Smooth muscle cell (in vitro differentiated cells): ENCODE measurements around the gene SSX2IP. TPM values are rescaled to one million over a fixed set of nuclear protein-coding genes. Genes with fewer than 3 reads are reported as not detected.
"Not testable (repeated sequence)": the region's sequence is repeated elsewhere in the genome, so short reads cannot be mapped to it uniquely, and the experiment has no call there.

Source experiments
- DNase-seq: peaks from one replicate; lab custom pipeline; 2025; ENCODE audit not compliant: unreplicated experiment; lab: John Stamatoyannopoulos, UW
- H2AFZ ChIP-seq: fragments of 200-600 bp; sonication (generic); 2 replicates; pipeline ENCODE4 v1.6.0; 2016; ENCODE audit warnings: antibody characterized with exemption, low read depth, mild to moderate bottlenecking
- H3F3A ChIP-seq: fragments of 200-600 bp; sonication (generic); 2 replicates; pipeline ENCODE4 v1.6.0; 2017; ENCODE audit warnings: antibody characterized with exemption, low read depth
- H3K27ac ChIP-seq: fragments of 200-600 bp; sonication (generic); 2 replicates; pipeline ENCODE4 v1.5.1; 2016; ENCODE audit warnings: low read depth, mild to moderate bottlenecking
- H3K27me3 ChIP-seq: fragments of 200-600 bp; sonication (generic); 2 replicates; pipeline ENCODE4 v1.6.1; 2016; ENCODE audit warnings: low read depth, mild to moderate bottlenecking
- H3K36me3 ChIP-seq: fragments of 200-600 bp; sonication (generic); 2 replicates; pipeline ENCODE4 v1.5.1; 2016; ENCODE audit warnings: low read depth
- H3K4me1 ChIP-seq: fragments of 200-600 bp; sonication (generic); 2 replicates; pipeline ENCODE4 v1.5.1; 2016; ENCODE audit warnings: low read depth
- H3K4me2 ChIP-seq: fragments of 200-600 bp; sonication (generic); 2 replicates; pipeline ENCODE4 v1.6.0; 2016; ENCODE audit warnings: mild to moderate bottlenecking
- H3K4me3 ChIP-seq: fragments of 200-600 bp; sonication (generic); 2 replicates; pipeline ENCODE4 v1.5.1; 2016; ENCODE audit warnings: mild to moderate bottlenecking
- H3K79me2 ChIP-seq: fragments of 200-600 bp; sonication (generic); 2 replicates; pipeline ENCODE4 v1.6.0; 2016; ENCODE audit warnings: low read depth, mild to moderate bottlenecking
- H3K9ac ChIP-seq: fragments of 200-600 bp; sonication (generic); 2 replicates; pipeline ENCODE4 v1.6.0; 2016; ENCODE audit warnings: low read depth
- H3K9me3 ChIP-seq: fragments of 200-600 bp; sonication (generic); replicated peaks from 2 replicates; pipeline ENCODE4 v1.5.1; 2016; ENCODE audit warnings: low read depth
- H4K20me1 ChIP-seq: fragments of 200-600 bp; sonication (generic); 2 replicates; pipeline ENCODE4 v1.6.0; 2016; ENCODE audit warnings: low read depth
- CTCF ChIP-seq: fragments of 200-600 bp; sonication (generic); IDR thresholded peaks from 2 replicates; pipeline ENCODE4 v1.5.1; 2017; ENCODE audit warnings: borderline replicate concordance, mild to moderate bottlenecking, antibody characterized with exemption; ENCODE audit not compliant: insufficient read depth, poor library complexity, severe bottlenecking
- WGBS: methylation state at CpG from one replicate; pipeline ENCODE4 v1.1.7; 2016; ENCODE audit warnings: low lambda C conversion rate; 5-methylcytosine and 5-hydroxymethylcytosine counted together
- polyA plus RNA-seq: library from polyadenylated mRNA; unstranded; fragments of >200 nt; fragmentation: Nextera tagmentation; extraction: Ambion mirVana; gene quantifications from 2 replicates; pipeline ENCODE4 v1.2.1, GENCODE V29; 2016
- total RNA-seq: library from RNA; depleted of rRNA; stranded (reverse); fragments of >200 nt; gene quantifications from 2 replicates; pipeline ENCODE4 v1.2.3, GENCODE V29; 2014

SSX2IP gene
- total and polyA plus RNA-seq, 2 experiments from 2014 or later: 27.4 to 69.7 TPM

GRCh38 chr1:84736445-84736844, 46.2 kb upstream of the SSX2IP start:
- Histone ChIP-seq H3K9me3 (no peaks in the 10 kb centered on the region), H3K79me2 (no peaks in the 10 kb centered on the region), H3K9ac (no peak overlapping the region), H3K4me2 (no peak overlapping the region), H3K4me1 (peaks cover 5% of the 10 kb centered on the region), H3K36me3 (no peaks in the 10 kb centered on the region), H3K4me3 (no peak overlapping the region), H4K20me1 (no peaks in the 10 kb centered on the region), H3K27ac (no peak overlapping the region), H2AFZ (no peak overlapping the region), H3F3A (no peaks in the 10 kb centered on the region), H3K27me3 (no peaks in the 10 kb centered on the region)
- DNase-seq: no peak
- no peak for TF ChIP-seq CTCF

GRCh38 chr1:84735483-84735882, 45.2 kb upstream of the SSX2IP start:
- Histone ChIP-seq H3K4me2 (no peak overlapping the region), H3F3A (no peaks in the 10 kb centered on the region), H3K4me1 (peaks cover 5% of the 10 kb centered on the region), H3K27me3 (no peaks in the 10 kb centered on the region), H3K79me2 (no peaks in the 10 kb centered on the region), H2AFZ (peak overlapping the region; percentile 85), H3K9me3 (no peaks in the 10 kb centered on the region), H3K9ac (no peak overlapping the region), H3K27ac (peak overlapping the region; percentile 17), H4K20me1 (no peaks in the 10 kb centered on the region), H3K36me3 (no peaks in the 10 kb centered on the region), H3K4me3 (no peak overlapping the region)
- WGBS: 90% methylated on average over 1 of the region's 1 CpG
- TF ChIP-seq CTCF: no peak
- DNase-seq: no peak

- Histone ChIP-seq H4K20me1 (no peaks in the 10 kb centered on the region), H3K27ac (no peak overlapping the region), H3K4me2 (no peak overlapping the region), H3K4me3 (no peak overlapping the region), H3K9me3 (no peaks in the 10 kb centered on the region), H3K36me3 (no peaks in the 10 kb centered on the region), H3K4me1 (peaks cover 5% of the 10 kb centered on the region), H2AFZ (no peak overlapping the region), H3K9ac (no peak overlapping the region), H3K79me2 (no peaks in the 10 kb centered on the region), H3K27me3 (no peaks in the 10 kb centered on the region), H3F3A (no peaks in the 10 kb centered on the region)
- no peak for DNase-seq
- 95% methylated on average over 2 of the region's 2 CpGs for WGBS
- TF ChIP-seq CTCF: no peak
Measured at GRCh38 chr1:84732520-84732919, 42.3 kb upstream of the SSX2IP start.

- Histone ChIP-seq H3K4me3 (no peak overlapping the region), H3K4me2 (no peak overlapping the region), H2AFZ (no peak overlapping the region), H3K9me3 (no peaks in the 10 kb centered on the region), H3K27ac (no peak overlapping the region), H3K36me3 (no peaks in the 10 kb centered on the region), H3F3A (no peaks in the 10 kb centered on the region), H3K79me2 (no peaks in the 10 kb centered on the region), H3K9ac (no peak overlapping the region), H4K20me1 (no peaks in the 10 kb centered on the region), H3K4me1 (peaks cover 15% of the 10 kb centered on the region), H3K27me3 (no peaks in the 10 kb centered on the region)
- no peak for TF ChIP-seq CTCF
- no peak for DNase-seq
Measured at GRCh38 chr1:84731519-84731918, 41.3 kb upstream of the SSX2IP start.

- not testable (repeated sequence) for H3K27me3 ChIP-seq, H3F3A ChIP-seq, H4K20me1 ChIP-seq, H3K9me3 ChIP-seq, H3K79me2 ChIP-seq, H3K36me3 ChIP-seq, H3K4me2 ChIP-seq, H3K27ac ChIP-seq, DNase-seq, H3K9ac ChIP-seq, H3K4me3 ChIP-seq
- 71% methylated on average over 1 of the region's 1 CpG for WGBS
- Histone ChIP-seq H3K4me1 (peaks cover 12% of the 10 kb centered on the region), H2AFZ (peak overlapping the region; percentile 47)
Measured at GRCh38 chr1:84727711-84728110, 37.5 kb upstream of the SSX2IP start.
